Fibroblast of skin of scalp (primary cell): ENCODE data around the gene PCIF1. TPM values are rescaled to one million over a fixed set of nuclear protein-coding genes. Genes with fewer than 3 reads are reported as not detected.
A peak's percentile ranks its signal among the peaks of the same experiment; 100 is the strongest.
"Not testable (repeated sequence)": the region's sequence is repeated elsewhere in the genome, so short reads cannot be mapped to it uniquely, and the experiment has no call there.

Experiments used
- DNase-seq: peaks from one replicate; pipeline ENCODE4 v3.0.0-alpha.2; 2013
- polyA plus RNA-seq, 2 experiments: library from polyadenylated mRNA; unstranded; fragments of 120-200 nt; gene quantifications; one replicate each; pipeline ENCODE4 v1.2.1, GENCODE V29; 2013; ENCODE audit not compliant: insufficient read length in 2 of 2

Gene PCIF1
- polyA plus RNA-seq (2013, experiment 1 of 2; ENCODE audit: insufficient read length) = 25.1 TPM
- polyA plus RNA-seq (2013, experiment 2 of 2; ENCODE audit: insufficient read length) = 26.2 TPM

- peak; percentile 98 for DNase-seq
Observed at GRCh38 chr20:45934586-45935415, at the start of gene PCIF1. Gene PCIF1 (plus strand): TSS chr20:45934683. CDS start chr20:45939000, 4,317 bp downstream.

DNA sequence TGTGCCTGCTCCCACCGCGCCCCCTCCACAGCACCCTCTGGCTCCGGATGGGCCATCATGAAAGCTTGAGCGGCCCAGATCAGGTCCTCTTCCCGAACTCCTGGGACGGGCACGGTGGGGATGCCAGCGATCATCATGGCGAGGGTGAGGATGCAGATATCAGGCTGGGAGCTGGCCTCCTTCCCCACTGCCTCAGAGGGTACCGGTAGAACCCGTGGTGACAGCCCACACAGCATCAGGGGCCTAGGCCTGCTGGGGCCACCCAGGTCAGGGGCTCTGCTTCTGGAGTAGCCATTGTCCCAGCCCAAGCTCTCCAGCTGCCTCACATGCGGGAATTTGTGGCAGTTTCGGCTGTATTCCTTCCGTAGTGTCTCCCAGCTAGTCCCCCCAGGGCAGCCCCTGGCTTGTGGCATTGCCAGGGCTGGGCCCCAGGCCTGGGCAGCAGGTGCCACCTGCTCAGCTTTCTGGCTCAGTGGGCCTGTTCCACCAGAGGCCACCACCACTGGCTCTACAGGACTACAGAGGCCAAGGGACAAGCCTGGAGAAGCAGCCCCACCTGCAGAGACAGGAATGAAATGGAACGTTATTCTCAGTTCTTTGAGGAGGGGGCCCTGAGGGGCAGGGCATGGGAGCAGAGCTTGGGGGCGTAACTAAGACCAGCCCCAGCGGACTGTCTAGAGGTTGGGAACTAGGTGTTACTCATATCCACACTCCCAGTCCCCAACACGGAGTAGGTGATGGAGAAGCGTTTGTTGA lies 47.7 kb upstream of the PCIF1 start:
- DNase-seq = no peak

- no peak for DNase-seq
Observed at GRCh38 chr20:45887346-45887715, 47.2 kb upstream of the PCIF1 start, which contains the start of gene SPATA25. Gene SPATA25 (minus strand): TSS chr20:45887622. CDS start chr20:45887590, 32 bp downstream.

- DNase-seq = no peak
Observed at GRCh38 chr20:45888681-45889080, 45.8 kb upstream of the PCIF1 start.

- peak; percentile 84 for DNase-seq
Observed at GRCh38 chr20:45890077-45890984, 44.2 kb upstream of the PCIF1 start.

GRCh38 chr20:45890985-45891983 lies 43.2 kb upstream of the PCIF1 start, which contains the start of the genes CTSA and NEURL2:
Gene CTSA (plus strand): TSS chr20:45891335. CDS start chr20:45891569, 234 bp downstream.
Gene NEURL2 (minus strand): TSS chr20:45891208. CDS start chr20:45890991, 217 bp downstream.
- peak; percentile 95 for DNase-seq

GRCh38 chr20:45892049-45892825 lies 42.2 kb upstream of the PCIF1 start:
- DNase-seq = peak; percentile 27

GRCh38 chr20:45892828-45893500 lies 41.5 kb upstream of the PCIF1 start:
- DNase-seq = no peak

DNA sequence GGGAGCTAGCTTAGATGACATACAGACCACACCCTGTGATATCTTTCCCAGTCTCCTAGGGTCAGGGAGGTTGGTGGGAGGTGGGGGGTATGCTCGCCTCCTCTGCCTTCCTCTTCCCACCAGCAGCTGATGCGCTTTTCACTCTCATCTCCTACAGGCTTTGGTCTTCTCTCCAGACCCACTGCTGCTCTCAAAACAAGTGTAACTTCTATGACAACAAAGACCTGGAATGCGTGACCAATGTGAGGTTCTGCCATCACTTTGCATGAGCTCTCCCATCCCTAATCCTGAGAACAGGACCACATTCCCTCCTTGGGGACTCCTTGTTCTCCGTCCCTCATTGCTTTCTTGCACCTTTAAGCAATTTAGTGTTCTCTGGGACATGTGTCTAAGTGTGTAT lies 40.7 kb upstream of the PCIF1 start:
- no peak for DNase-seq

- DNase-seq = no peak
Observed at GRCh38 chr20:45894797-45895196, 39.7 kb upstream of the PCIF1 start.

- no peak for DNase-seq
Observed at GRCh38 chr20:45896641-45897161, 37.8 kb upstream of the PCIF1 start.

GRCh38 chr20:45897289-45897688 lies 37.2 kb upstream of the PCIF1 start:
- no peak for DNase-seq

DNA sequence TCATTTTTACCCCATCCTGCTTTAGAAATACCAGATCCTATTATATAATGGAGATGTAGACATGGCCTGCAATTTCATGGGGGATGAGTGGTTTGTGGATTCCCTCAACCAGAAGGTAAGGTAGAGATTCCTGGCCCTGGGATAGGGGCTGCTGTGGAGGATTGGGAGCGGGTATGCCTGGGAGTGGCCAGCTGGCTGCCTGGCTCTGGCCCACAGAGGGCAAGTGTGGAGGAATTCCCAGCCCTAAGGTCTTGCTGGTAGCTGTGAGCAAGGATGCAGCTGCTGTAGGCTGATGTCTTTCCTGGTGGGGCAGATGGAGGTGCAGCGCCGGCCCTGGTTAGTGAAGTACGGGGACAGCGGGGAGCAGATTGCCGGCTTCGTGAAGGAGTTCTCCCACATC lies 36.8 kb upstream of the PCIF1 start:
- no peak for DNase-seq

- no peak for DNase-seq
Observed at GRCh38 chr20:45898285-45898684, 36.2 kb upstream of the PCIF1 start.

DNA sequence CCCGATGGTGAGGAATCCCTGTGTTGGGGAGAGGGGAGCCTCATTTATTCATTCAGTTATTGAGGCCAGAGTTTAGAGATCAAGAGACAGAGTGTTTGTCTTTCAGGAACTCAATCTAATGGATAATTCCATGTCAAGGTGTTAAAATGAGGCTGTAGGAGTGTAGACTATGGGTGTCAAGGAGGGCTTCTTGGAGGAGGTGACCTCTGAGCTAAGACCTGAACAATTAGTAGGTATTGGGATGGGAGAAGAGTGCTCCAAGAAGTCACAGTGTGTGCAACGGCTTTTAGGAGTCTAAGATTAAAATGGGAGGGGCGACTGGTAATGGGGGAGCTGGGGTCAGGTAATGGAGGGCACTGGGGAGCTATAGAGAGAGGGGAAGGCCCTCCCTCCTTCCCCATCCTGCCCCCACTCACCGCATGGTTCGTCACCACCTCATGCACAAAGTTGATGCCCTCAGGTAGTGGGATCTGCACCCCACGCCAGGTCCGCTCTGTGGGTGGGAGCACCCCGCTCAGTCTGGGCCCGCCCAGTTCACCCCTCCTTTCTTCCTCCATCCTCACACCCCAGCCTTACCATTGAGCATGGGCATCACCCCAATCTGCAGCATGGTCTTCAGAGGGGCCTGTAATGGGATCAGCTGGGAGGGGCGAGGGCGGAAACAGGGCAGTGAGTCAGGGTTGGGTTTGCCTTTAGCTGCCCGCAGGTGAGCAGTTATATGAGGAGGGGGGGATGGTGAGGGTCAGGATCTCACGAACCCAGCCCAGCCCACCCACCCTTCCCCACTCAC lies 35.2 kb upstream of the PCIF1 start:
- no peak for DNase-seq

DNA sequence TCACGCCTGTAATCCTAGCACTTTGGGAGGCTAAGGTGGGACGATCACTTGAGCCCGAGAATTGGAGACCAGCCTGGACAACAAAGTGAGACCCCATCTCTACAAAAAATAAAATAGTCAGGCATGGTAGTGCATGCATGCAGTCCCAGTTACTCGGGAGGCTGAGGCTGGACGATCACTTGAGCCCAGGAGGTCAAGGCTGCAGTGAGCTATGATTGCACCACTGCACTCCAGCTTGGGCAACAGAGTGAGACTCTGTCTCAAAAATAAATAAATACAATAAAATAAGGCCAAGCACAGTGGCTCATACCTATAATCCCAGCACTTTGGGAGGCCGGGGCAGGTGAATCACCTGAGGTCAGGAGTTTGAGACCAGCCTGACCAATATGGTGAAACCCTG lies 33.2 kb upstream of the PCIF1 start:
- not testable (repeated sequence) for DNase-seq

DNA sequence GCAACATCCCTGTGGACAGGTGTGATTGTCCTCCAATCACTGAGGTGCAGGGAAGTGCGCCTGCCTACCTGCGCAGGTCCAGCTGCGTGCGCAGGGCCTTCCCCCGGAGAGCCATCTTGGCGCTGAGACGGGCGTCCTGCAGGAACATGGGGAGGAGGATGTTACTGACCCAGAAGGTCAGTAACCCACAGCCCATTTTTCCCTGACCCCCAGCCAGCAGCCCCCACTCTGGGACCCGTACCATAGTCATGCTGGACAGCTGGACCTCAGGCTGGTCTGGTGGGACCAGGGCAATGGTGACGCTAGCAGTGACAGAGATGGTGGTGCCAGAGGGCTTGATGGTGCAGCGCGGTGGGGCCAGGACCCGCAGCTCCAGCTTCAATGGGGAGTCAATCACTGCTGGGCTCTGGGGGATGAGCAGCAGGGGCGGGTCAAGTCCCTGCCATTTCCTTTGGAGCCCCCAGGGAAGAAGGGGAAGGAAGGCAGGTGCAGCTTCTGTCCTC lies 32.2 kb upstream of the PCIF1 start:
- no peak for DNase-seq
